HG02943 (cell line): Measurements from ENCODE around the gene ARHGAP9.

Experiments used
- ATAC-seq: cut with Tn5 transposase; IDR thresholded peaks from one replicate; pipeline ENCODE4 v1.9.1; 2021; ENCODE audit warnings: mild to moderate bottlenecking, low read depth, moderate library complexity; ENCODE audit not compliant: unreplicated experiment

The ARHGAP9 gene

DNA sequence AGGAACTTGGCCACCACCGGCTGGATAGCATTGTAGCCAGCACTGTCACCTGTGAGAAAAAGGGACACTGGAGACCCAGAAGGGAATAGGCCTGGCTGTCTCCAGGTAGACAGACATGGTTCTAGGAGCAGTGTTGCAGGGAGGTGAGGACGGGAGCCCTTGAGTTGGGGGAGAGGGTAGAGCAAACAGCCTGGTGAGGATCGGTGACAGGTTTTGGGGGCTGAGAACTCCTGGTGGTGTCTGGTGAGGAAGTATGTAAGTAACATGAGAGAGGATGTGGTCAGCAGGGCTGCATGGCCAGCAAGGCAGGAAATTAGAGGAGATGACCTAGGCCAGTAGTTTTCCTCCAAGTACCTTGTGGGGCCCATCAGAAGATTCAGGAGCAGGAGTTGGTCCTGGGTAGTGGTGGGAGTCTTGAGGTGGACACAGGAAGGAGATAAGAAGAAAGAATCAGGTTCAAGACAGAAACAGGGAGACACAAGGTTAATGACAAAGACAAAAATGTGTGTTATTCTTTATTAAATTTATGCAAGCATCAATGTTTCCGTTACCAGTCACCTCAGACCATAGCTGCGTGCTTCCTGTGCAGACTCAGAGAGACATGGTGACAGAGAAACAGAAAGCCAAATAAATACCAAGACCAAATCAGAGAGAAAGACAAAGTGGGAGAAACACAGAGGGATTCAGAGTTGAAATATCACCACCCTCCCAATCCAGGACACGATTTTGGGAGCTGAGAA lies at the start of gene ARHGAP9:
ARHGAP9 (minus strand) TSS at position 491 of the 740 bp plus-strand sequence; CDS start at position 31, 460 bp downstream.
- no peak for ATAC-seq

DNA sequence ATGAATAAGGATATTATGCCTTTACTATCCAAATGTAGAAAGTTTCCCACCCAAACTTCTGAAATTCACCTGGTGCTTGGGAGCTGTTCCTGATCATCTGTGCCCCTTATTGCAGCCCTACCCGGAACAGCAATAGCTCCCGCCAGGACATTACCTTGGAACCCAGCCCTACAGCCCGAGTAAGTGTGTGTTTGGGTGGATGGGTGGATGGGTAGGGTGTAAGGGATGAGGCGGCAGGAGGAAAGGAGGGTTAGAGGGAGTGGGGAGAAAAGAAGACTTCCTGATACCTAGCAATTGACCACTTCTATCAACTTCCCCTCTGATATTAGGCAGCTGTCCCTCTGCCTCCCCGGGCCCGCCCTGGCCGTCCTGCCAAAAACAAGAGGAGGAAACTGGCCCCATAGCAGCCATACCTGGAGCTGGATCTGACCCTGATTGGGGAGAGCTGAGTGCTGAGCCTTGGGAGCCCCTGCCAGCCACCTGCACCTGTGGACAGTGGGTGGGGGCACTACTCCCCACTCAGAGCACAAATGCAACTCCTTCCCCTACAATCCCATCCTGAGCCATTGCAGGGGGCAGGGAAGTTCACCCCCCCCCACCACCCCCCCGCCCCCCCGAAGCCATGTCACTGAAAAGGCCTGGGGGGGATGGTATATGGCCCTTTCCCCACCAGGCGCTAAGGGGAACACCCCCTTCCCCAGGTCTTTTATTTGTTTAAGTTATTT lies 49.3 kb upstream of the ARHGAP9 start:
- ATAC-seq = no peak

DNA sequence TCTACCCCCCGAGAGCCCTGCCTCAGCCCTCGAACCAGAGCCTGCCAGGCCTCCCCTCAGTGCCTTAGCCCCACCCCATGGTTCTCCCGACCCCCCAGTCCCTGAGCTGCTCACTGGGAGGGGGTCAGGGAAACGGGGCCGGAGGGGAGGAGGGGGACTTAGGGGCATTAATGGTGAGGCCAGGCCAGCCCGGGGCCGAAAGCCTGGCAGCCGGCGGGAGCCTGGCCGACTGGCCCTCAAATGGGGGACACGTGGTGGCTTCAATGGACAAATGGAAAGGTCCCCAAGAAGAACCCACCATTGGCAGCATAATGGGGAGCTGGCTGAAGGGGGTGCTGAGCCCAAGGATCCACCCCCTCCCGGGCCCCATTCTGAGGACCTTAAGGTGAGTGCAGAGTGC lies 48.5 kb upstream of the ARHGAP9 start:
- ATAC-seq = no peak

DNA sequence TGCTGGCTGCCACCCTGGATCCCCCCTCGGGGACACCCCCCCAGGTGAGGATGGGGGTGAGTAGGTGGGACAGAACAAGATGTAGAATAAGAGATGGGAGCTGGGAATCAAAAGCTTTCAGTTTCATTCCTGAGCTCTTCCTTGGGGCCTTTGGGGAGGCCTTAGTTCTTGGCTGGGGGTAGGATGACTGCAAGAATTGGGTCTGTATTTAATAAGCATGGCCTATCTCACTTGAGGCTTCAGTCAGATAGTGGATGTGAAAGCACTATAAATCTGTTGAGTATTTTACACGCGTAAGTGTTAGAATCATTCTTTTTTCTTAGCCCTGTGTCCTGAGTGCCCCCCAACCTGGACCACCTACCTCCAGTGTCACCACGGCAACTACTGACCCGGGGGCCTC lies 47.5 kb upstream of the ARHGAP9 start:
- no peak for ATAC-seq

DNA sequence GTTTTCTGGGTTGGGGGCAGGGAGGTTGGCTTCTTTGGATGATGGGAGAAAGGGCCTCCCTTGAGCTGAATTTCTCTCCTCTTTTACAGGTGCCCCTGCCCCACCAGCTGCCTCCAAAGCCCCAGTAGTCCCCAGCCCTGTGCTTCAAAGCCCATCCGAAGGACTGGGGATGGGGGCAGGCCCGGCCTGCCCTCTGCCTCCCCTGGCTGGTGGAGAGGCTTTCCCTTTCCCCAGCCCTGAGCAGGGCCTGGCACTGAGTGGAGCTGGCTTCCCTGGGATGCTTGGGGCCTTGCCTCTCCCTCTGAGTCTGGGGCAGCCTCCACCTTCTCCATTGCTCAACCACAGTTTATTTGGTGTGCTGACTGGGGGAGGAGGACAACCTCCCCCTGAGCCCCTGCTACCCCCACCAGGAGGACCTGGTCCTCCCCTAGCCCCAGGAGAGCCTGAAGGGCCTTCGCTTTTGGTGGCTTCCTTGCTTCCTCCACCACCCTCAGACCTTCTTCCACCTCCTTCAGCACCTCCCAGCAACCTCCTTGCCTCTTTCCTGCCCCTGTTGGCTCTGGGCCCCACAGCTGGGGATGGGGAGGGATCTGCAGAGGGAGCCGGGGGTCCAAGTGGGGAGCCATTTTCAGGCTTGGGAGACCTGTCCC lies 46.9 kb upstream of the ARHGAP9 start:
- no peak for ATAC-seq

DNA sequence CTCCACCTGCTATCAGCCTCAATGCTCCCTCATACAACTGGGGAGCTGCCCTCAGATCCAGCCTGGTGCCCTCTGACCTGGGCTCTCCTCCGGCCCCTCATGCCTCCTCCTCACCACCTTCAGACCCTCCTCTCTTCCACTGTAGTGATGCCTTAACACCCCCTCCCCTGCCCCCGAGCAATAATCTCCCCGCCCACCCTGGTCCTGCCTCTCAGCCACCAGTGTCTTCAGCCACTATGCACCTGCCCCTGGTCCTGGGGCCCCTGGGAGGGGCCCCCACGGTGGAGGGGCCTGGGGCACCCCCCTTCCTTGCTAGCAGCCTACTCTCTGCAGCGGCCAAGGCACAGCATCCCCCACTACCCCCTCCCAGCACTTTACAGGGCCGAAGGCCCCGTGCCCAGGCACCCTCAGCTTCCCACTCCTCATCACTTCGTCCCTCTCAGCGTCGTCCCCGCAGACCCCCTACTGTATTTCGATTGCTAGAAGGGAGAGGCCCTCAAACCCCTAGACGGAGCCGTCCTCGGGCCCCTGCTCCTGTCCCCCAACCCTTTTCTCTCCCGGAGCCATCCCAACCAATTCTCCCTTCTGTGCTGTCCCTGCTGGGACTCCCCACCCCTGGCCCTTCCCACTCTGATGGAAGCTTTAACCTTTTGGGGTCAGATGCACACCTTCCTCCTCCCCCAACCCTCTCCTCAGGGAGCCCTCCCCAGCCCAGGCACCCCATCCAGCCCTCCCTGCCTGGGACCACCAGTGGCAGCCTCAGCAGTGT lies 46.1 kb upstream of the ARHGAP9 start:
- ATAC-seq = no peak

DNA sequence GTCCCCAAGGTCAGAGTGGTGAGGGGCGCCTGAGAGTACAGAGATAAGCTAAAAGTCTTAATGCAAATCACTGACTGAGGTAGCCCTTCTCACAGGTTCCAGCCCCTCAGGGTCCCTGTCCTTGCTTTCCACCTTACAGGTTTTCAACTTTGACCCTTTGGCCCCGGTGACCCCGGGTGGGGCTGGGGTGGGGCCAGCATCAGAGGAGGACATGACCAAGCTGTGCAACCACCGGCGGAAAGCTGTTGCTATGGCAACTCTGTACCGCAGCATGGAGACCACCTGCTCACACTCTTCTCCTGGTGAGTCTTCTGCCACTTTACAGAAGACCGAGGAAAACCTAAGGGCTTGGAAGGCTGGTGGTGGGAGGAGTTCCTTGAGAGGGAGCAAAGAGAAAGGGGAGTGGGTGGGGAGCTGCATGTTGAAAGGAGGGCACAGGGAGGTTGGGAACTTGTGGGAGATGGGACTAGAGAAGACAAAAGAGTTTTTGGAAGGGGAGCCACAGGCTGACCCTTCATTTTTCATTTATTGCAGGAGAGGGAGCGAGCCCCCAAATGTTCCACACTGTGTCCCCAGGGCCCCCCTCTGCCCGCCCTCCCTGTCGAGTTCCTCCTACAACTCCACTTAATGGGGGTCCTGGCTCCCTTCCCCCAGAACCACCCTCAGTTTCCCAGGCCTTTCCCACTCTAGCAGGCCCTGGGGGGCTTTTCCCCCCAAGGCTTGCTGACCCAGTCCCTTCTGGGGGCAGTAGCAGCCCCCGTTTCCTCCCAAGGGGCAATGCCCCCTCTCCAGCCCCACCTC lies 45.3 kb upstream of the ARHGAP9 start:
- ATAC-seq = no peak

DNA sequence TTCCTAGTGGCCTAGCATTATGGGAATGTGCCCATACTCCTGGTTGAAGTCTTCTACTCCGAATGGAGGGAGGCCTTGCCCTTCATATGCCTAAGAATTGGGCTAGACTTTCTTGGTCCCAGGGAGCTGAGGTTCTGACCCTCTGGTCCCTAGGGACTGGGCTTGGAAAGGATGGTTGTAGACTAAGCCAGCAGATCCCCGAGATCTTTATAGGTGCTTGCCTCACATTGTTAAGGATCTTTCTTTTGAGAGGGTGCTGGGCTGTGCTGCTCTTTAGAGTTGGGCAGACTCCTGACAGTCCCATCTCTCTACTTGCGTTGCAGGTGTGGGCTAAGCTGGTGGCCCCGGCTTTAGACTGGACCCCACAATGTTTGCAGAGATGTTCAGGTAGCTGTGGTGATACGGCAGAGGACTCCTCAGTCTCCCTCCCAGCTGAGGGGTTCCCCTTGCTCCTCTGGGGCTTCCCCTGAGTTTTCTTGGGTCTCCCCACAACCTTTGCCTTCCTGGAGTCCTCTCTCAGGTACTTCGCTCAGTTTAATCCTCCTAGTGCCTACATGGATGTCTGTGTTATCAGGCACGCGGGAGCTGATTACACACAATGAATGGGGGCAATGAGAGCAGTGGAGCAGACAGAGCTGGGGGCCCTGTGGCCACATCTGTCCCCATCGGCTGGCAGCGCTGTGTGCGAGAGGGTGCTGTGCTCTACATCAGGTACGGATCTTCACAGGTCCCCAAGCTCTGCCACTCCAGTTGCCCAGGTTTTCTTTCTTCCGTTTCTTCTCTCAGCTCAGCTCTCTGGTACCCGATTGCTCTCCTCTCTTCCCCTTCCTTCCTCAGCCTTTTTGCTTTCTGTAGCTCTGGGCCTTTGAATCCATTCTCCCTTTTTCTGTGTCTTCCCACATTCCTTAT lies 44.3 kb upstream of the ARHGAP9 start:
- no peak for ATAC-seq

DNA sequence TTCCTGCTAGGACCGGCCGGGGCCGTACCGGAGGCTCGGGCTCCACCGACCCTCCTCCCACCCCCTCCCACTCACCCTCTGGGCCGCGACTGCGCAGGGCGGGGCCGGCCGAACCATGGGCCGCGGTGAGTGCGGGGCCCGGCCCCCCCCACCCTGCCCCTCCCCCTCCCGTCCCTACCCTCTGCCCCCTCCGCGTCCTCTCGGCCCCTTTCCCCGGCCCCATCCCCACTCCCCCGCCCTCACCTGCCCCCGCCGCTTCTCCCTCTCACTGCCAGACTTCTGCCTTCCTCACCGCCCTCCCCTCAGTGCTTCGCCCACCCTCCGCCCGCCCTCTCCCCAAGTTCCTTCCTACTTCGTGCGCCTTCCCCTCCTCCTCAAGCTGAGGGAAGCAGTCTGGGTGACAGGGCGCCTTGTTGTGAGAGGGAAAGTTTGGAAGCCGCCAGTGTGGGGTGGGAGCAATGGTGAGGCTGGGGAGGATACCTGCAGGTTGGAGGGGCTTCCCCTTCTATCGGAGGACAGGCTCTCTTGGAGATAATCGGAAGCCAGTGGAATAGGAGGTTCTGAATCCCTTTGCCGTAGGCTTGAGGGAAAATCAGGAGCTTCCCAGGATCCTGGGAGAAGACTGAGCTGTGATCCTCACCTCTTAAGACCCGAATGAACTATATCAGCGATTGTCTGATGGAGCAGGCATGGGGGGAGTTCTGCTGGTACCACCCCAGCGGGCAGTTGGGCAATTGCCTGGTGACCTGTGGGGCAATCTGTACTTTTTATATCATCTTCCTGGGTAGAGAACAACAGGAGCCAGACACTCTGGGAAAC lies 43.4 kb upstream of the ARHGAP9 start:
- ATAC-seq = no peak

DNA sequence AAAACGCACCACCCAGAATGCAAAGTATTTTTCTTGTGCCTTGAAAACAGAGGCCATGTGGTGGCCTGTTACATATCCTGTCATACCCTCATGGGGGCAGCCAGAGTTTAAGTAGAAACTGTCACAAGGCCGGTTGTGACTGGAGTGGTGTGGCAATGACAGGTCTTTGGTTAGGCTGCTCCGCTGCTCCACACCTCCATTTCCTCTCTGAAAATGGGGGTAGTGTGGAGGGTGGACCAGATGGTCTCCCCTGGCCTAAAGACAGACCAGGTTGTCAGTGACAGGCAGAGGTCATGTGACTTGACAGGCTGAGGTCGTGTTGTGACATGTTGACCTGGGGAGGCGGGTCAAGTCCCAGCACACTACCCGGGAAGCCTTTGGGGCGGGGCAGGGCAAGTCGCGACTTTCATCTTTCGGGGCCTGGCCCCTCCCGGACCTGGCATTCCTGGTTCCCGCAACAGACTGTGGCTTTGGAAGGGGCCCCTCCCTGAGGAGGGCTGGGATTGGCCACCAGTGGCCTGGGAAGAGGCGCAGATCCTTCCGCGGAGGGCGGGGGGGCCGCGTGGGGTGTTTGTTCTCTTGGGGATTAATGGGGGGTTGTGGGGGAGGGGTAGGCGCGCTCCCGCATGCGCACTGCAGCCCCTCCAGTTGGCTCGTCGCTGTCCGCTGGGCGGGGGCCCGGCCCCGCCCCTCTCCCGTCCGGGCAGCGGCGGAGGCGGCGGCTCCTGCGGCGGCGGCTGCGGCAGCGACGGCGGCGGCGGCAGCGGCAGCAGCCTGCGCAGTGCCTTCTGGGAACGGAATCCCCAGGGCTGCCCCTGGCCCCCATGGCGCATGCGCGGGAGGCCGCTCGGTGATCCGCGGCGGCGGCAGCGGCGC lies 42.6 kb upstream of the ARHGAP9 start, which contains the start of gene MBD6:
MBD6 (plus strand) TSS at position 814 of the 876 bp plus-strand sequence. CDS start 1,480 bp downstream, outside the sequence.
- peak; percentile 35 for ATAC-seq

DNA sequence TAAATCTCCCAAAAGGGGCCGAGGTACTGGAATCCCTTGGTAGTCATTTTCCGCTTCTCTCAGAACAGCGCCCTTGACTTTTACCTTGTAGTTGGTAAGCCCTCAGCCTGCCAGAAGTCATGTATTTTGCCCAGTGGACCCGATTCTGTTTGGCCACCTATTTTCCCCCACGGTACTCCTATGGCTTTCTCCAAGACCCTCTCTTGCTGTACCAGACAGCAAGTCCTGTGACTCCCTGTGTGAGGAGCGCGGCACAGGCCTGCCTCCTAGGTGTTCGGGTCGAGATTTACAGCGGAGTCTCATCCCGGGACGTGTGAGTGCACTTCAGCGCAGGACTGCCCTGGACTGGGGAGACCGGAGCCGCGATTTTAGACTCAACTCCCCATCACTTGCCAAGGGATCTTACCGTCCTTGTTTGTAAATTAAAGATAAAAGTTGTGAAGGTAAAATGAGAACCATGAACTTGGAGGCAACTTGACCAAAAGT lies 41.9 kb upstream of the ARHGAP9 start:
- no peak for ATAC-seq

DNA sequence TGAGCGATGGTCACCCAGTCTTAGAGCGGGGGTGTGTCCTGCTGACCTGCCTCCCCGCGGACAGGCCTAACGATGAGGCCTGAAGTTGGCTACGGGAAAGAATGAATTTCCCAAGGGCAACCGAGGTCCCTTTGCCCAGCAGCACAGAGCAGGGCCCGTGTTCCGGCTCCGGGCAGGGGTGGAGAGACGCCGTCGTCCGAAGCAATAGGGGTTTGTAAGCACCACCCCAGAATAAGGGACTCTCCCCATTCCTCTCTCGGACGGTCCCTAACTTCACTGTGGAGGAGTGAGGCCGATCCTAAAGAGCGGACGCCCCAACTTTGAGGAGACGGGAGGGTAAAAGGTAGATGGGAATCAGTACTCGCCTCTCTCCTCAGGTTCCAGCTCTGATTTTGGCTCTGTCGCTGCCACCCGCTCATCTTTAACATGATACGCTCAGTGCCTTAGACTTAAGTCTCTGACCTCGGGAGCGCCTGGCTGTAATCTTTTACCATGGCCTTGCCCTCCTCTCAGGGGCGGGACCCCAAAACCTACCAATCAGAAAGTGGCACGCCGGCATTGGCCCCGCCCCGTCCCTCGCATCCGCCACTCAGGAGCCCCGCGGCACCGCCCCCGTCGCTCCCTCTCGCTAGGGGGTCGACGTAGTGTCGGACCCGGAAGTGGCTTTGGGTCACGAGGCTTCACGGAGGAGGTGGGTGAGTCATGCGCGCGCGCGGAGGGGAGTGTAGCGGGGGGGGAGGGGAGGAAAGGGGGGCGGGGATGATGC lies 40.6 kb upstream of the ARHGAP9 start, which contains the start of gene DDIT3:
DDIT3 (minus strand) TSS at position 462 of the 766 bp plus-strand sequence. CDS start 3,108 bp downstream, outside the sequence.
- ATAC-seq = peak; percentile 60

DNA sequence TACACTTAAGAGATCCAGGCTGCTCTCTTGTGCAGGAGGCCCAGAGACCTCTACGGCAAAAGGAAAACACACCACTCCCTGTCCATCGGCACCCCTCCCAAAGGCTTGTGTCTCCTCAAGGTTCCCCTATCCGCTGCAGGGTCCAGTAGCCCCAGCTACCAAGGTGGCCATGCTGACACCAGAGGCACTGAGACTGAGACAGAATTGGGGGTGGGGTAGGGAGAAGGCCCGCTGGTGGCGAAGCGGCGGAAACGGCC lies 40.1 kb upstream of the ARHGAP9 start:
- ATAC-seq = peak; percentile 1

DNA sequence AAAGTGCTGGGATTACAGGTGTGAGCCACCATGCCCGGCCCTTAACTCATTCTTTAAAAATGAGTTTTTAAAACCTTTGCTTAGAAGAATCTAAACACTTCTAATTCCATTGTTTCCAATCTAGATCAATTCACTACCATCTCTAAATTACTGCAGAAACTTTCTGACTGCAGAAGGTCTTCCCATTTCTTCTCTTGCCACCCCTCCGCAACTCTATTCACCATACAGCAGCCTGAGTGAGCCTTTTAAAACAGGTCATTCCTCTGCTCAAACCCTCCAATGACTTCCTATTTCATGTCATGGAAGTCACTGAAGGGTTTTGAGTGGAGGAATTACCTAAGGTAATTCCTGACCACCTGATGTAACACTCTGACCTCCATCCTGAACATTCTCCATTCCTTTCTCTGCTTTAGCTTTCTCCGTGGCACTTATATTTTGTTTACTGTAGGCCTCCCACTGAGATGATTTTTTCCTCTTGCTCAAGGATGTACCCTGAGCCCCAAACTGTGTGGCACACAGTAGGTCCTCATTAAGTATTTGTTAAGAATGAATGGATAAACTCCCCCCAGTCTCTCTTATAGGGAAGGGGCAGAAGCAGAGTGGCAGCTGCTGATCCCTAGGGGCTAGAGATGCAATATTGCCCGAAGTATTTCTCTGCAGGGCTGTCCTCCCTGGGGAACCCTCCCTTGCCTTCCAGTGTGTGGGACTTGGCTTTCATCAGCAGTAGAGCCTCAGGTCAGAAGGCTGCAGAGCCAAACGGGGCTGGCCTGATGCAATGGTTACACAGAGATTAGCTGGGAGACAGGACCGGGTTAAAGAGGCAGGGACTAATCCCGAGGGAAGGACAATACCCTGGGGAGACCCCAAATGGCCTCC lies 39.5 kb upstream of the ARHGAP9 start:
- no peak for ATAC-seq

DNA sequence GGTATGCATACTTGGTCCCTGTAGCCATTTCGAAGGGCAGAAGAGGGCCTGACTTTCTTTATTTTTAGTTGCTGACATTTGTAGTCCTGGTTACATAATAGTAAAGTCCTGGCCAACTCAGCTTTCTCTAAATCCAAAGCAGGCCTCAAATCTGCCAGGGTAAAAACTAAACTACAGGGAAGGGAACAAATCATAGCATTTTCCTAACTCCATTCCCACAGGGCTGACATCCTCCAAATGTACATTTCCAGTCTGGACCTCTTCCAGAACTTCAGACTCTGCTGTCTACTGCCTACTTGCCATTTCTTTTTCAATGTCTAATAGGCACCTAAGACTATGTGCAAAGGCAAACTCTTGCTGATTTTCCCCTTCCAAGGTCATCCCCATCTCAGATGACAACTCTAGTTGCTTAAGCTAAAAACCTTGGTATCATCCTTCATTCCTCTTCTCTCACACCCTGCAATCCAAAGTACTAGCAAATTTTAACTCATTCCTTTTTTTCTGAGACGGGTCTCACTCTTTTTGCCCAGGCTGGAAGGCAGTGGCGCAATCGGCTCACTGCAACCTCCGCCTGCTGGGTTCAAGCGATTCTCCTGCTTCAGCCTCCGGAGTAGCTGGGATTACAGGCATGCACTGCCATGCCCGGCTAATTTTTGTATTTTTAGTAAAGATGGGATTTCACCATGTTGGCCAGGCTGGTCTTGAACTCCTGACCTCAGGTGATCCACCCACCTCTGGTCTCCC lies 38.7 kb upstream of the ARHGAP9 start:
- ATAC-seq = no peak
